ENCODE data around the gene SLC45A3.

DNA sequence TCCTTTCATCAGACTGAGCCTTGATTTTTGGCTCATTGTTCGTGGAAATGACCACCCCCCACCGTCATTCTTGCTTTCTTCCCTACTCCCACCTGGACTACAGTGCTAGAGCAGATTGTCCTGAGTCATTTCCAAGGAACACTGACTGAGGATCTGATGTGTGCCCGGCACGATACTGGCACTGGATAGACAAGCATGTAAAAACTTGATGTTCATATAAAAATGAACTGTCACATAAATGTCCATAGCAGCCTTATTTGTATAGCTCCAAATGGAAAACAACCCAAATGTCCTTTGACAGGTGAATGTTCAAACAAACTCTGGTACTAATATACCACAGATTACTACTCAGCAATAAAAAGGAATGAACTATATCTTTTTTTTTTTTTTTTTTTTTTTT is 18.6 kb upstream of the SLC45A3 start:
- TF ChIP-seq, protein P1, sequence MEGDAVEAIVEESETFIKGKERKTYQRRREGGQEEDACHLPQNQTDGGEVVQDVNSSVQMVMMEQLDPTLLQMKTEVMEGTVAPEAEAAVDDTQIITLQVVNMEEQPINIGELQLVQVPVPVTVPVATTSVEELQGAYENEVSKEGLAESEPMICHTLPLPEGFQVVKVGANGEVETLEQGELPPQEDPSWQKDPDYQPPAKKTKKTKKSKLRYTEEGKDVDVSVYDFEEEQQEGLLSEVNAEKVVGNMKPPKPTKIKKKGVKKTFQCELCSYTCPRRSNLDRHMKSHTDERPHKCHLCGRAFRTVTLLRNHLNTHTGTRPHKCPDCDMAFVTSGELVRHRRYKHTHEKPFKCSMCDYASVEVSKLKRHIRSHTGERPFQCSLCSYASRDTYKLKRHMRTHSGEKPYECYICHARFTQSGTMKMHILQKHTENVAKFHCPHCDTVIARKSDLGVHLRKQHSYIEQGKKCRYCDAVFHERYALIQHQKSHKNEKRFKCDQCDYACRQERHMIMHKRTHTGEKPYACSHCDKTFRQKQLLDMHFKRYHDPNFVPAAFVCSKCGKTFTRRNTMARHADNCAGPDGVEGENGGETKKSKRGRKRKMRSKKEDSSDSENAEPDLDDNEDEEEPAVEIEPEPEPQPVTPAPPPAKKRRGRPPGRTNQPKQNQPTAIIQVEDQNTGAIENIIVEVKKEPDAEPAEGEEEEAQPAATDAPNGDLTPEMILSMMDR (IDR thresholded peaks at IDR 0.05), result no peak
- TF ChIP-seq POLR2A (IDR thresholded peaks at IDR 0.05), result no peak
- TF ChIP-seq POLR2AphosphoS5 (IDR thresholded peaks at IDR 0.05), result no peak
- no peak for TF ChIP-seq EP300 (IDR thresholded peaks at IDR 0.05; ENCODE audit: low read depth)

Data from transverse colon (tissue), 4 donors.